ENCODE measurements around the gene SOX11. TPM values are rescaled to one million over a fixed set of nuclear protein-coding genes. Genes with fewer than 3 reads are reported as not detected.

Gene SOX11
- polyA plus RNA-seq, 1 donor (not counting 4 experiments of a cell fraction or from before 2014, with no cell fraction given): not detected

GRCh38 chr2:5748391-5748790 lies 56.2 kb downstream of the SOX11 start:
- FAIRE-seq: no peak
- TF ChIP-seq, protein P1, sequence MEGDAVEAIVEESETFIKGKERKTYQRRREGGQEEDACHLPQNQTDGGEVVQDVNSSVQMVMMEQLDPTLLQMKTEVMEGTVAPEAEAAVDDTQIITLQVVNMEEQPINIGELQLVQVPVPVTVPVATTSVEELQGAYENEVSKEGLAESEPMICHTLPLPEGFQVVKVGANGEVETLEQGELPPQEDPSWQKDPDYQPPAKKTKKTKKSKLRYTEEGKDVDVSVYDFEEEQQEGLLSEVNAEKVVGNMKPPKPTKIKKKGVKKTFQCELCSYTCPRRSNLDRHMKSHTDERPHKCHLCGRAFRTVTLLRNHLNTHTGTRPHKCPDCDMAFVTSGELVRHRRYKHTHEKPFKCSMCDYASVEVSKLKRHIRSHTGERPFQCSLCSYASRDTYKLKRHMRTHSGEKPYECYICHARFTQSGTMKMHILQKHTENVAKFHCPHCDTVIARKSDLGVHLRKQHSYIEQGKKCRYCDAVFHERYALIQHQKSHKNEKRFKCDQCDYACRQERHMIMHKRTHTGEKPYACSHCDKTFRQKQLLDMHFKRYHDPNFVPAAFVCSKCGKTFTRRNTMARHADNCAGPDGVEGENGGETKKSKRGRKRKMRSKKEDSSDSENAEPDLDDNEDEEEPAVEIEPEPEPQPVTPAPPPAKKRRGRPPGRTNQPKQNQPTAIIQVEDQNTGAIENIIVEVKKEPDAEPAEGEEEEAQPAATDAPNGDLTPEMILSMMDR (optimal IDR thresholded peaks at IDR 0.05 in 1 of 3, IDR thresholded peaks at IDR 0.05 in 1 of 3, conservative IDR thresholded peaks at IDR 0.05 in 1 of 3; ENCODE audit: extremely low read depth in 1 of 3, insufficient read depth in 2 of 3, low read length in 3 of 3): no peak
- TF ChIP-seq EZH2 (IDR thresholded peaks at IDR 0.05; ENCODE audit: low read length): no peak
- H3K9me3 ChIP-seq (ENCODE audit: control insufficient read depth, low read depth, low read length): peaks cover 3% of the 10 kb centered on the region

DNA sequence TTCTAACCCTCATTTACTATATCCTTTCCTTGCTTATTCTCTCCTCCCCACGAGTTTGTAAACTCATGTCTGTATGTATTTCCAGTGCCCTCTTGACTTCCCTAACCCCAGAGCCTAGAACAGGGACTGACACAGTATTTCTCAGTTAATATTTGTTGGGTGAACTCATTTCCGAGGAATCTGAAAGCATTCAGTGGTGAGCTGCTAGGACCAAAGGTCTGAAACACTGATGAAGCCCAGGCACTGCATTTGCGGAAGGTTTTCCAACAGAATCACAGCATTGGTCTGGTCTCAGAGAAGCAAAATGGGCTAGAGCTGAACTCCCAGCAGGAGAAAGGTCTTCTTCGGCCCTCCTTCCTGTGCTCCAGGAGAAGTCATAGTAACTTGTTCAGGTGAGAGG lies 56.8 kb downstream of the SOX11 start:
- no peak for TF ChIP-seq EZH2 (IDR thresholded peaks at IDR 0.05; ENCODE audit: low read length)
- TF ChIP-seq, protein P1 (optimal IDR thresholded peaks at IDR 0.05 in 1 of 3, IDR thresholded peaks at IDR 0.05 in 1 of 3, conservative IDR thresholded peaks at IDR 0.05 in 1 of 3; ENCODE audit: extremely low read depth in 1 of 3, insufficient read depth in 2 of 3, low read length in 3 of 3): no peak
- dilution Hi-C loops (cut with MboI; ENCODE audit: extremely low pct_ligation_motif_present, low sequenced_read_pairs): no loop called here
- H3K27ac ChIP-seq (ENCODE audit: control insufficient read depth, insufficient read depth, low read length): no peak overlapping the region
- no peaks in the 10 kb centered on the region for H3K27me3 ChIP-seq (ENCODE audit: control insufficient read depth, extremely low read depth, insufficient read depth, low read length)
- no peak overlapping the region for H3K9ac ChIP-seq (ENCODE audit: control insufficient read depth, extremely low read depth, insufficient read depth, low read length)
- peaks cover 3% of the 10 kb centered on the region for H3K9me3 ChIP-seq (ENCODE audit: control insufficient read depth, low read depth, low read length)
- no peak overlapping the region for H2AFZ ChIP-seq (ENCODE audit: control insufficient read depth, low read length)
- H4K20me1 ChIP-seq (ENCODE audit: control insufficient read depth, extremely low read depth, insufficient read depth, low read length): no peaks in the 10 kb centered on the region
- H3K4me1 ChIP-seq (ENCODE audit: control insufficient read depth, extremely low read depth, insufficient read depth, low read length): no peaks in the 10 kb centered on the region
- FAIRE-seq (no peak), DNase-seq (ENCODE audit: low read depth, low spot score) (no peak)
- no peaks in the 10 kb centered on the region for H3K79me2 ChIP-seq (ENCODE audit: control insufficient read depth, insufficient read depth, low read length)
- no peak overlapping the region for H3K4me3 ChIP-seq (ENCODE audit: control insufficient read depth in 2 of 3, extremely low read depth in 1 of 3, insufficient read depth in 2 of 3, low read depth in 1 of 3, low read length in 3 of 3)
- H3K9me1 ChIP-seq (ENCODE audit: control insufficient read depth, extremely low read depth, insufficient read depth, low read length): no peaks in the 10 kb centered on the region
- H3K4me2 ChIP-seq (ENCODE audit: control insufficient read depth, extremely low read depth, insufficient read depth, low read depth, low read length): no peak overlapping the region
- H3K36me3 ChIP-seq (ENCODE audit: control insufficient read depth in 2 of 2, extremely low read depth in 1 of 2, insufficient read depth in 2 of 2, low read length in 2 of 2): no peaks in the 10 kb centered on the region

More at GRCh38 chr2:5748391-5748790, 56.2 kb downstream of the SOX11 start:
- no peaks in the 10 kb centered on the region for H3K79me2 ChIP-seq (ENCODE audit: control insufficient read depth, insufficient read depth, low read length)
- no peak for DNase-seq (ENCODE audit: low read depth, low spot score)
- no peaks in the 10 kb centered on the region for H3K4me1 ChIP-seq (ENCODE audit: control insufficient read depth, extremely low read depth, insufficient read depth, low read length)
- no peaks in the 10 kb centered on the region for H3K27me3 ChIP-seq (ENCODE audit: control insufficient read depth, extremely low read depth, insufficient read depth, low read length)
- H3K9me1 ChIP-seq (ENCODE audit: control insufficient read depth, extremely low read depth, insufficient read depth, low read length): no peaks in the 10 kb centered on the region
- no peaks in the 10 kb centered on the region for H4K20me1 ChIP-seq (ENCODE audit: control insufficient read depth, extremely low read depth, insufficient read depth, low read length)
- H3K36me3 ChIP-seq (ENCODE audit: control insufficient read depth in 2 of 2, extremely low read depth in 1 of 2, insufficient read depth in 2 of 2, low read length in 2 of 2): no peaks in the 10 kb centered on the region
- no peak overlapping the region for H3K27ac ChIP-seq (ENCODE audit: control insufficient read depth, insufficient read depth, low read length)
- dilution Hi-C loops (cut with MboI; ENCODE audit: extremely low pct_ligation_motif_present, low sequenced_read_pairs): no loop called here
- H3K9ac ChIP-seq (ENCODE audit: control insufficient read depth, extremely low read depth, insufficient read depth, low read length): no peak overlapping the region
- no peak overlapping the region for H3K4me2 ChIP-seq (ENCODE audit: control insufficient read depth, extremely low read depth, insufficient read depth, low read depth, low read length)
- H3K4me3 ChIP-seq (ENCODE audit: control insufficient read depth in 2 of 3, extremely low read depth in 1 of 3, insufficient read depth in 2 of 3, low read depth in 1 of 3, low read length in 3 of 3): no peak overlapping the region
- H2AFZ ChIP-seq (ENCODE audit: control insufficient read depth, low read length): no peak overlapping the region

Measured in keratinocyte (primary cell).